Stimulated activated CD4-positive, alpha-beta T cell treated with anti-CD3 and anti-CD28 coated beads, TNF-alpha, amount 100 ng/mL, for 4 hours (primary cell): Measurements from ENCODE around the gene FKBP9.
"Not testable (repeated sequence)": the region's sequence is repeated elsewhere in the genome, so short reads cannot be mapped to it uniquely, and the experiment has no call there.

ENCODE experiments used
- DNase-seq, 3 experiments: peaks; one replicate each; pipeline ENCODE4 v3.0.0-alpha.2; 2020; ENCODE audit warnings: low read depth in 3 of 3

The FKBP9 gene

GRCh38 chr7:33005690-33006089 lies 48.5 kb downstream of the FKBP9 start:
- DNase-seq: not testable (repeated sequence)

GRCh38 chr7:33009734-33010133 lies 52.5 kb downstream of the FKBP9 start:
- DNase-seq: no peak

- no peak for DNase-seq
Measured at GRCh38 chr7:33012364-33012763, 55.1 kb downstream of the FKBP9 start.

GRCh38 chr7:33024189-33024757 lies 67.0 kb downstream of the FKBP9 start:
- DNase-seq: no peak

GRCh38 chr7:33035776-33036175 lies 78.5 kb downstream of the FKBP9 start:
- no peak for DNase-seq

- DNase-seq: no peak
Measured at GRCh38 chr7:33038639-33039038, 81.4 kb downstream of the FKBP9 start.

GRCh38 chr7:33039257-33039902 lies 82.1 kb downstream of the FKBP9 start:
- DNase-seq: no peak

- DNase-seq: no peak
Measured at GRCh38 chr7:33039903-33040292, 82.7 kb downstream of the FKBP9 start.

- DNase-seq: peak in 2 of 3 experiments; percentile 34 to 53
Measured at GRCh38 chr7:33040803-33041516, 83.7 kb downstream of the FKBP9 start.

GRCh38 chr7:33041631-33042428 lies 84.6 kb downstream of the FKBP9 start:
- DNase-seq: no peak

GRCh38 chr7:33043501-33044400 lies 86.5 kb downstream of the FKBP9 start:
- no peak for DNase-seq

GRCh38 chr7:33044401-33044718 lies 87.1 kb downstream of the FKBP9 start:
- no peak for DNase-seq

- no peak for DNase-seq
Measured at GRCh38 chr7:33044986-33045385, 87.7 kb downstream of the FKBP9 start.

GRCh38 chr7:33048257-33048656 lies 91.0 kb downstream of the FKBP9 start:
- DNase-seq: no peak

GRCh38 chr7:33048704-33049103 lies 91.5 kb downstream of the FKBP9 start:
- DNase-seq: no peak

- DNase-seq: no peak
Measured at GRCh38 chr7:33050535-33051318, 93.5 kb downstream of the FKBP9 start.

GRCh38 chr7:33053721-33054120 lies 96.5 kb downstream of the FKBP9 start:
- DNase-seq: no peak

- no peak for DNase-seq
Measured at GRCh38 chr7:33054261-33054964, 97.2 kb downstream of the FKBP9 start.

- DNase-seq: no peak
Measured at GRCh38 chr7:33055158-33055557, 97.9 kb downstream of the FKBP9 start.
